Smooth muscle cell of the brain vasculature (primary cell): ENCODE results near the gene PYCR2.
"Not testable (repeated sequence)": the region's sequence is repeated elsewhere in the genome, so short reads cannot be mapped to it uniquely, and the experiment has no call there.

Experiments
- DNase-seq: peaks from one replicate; pipeline ENCODE4 v3.0.0-alpha.2; 2012; ENCODE audit warnings: low read depth, low spot score

PYCR2 gene

DNA sequence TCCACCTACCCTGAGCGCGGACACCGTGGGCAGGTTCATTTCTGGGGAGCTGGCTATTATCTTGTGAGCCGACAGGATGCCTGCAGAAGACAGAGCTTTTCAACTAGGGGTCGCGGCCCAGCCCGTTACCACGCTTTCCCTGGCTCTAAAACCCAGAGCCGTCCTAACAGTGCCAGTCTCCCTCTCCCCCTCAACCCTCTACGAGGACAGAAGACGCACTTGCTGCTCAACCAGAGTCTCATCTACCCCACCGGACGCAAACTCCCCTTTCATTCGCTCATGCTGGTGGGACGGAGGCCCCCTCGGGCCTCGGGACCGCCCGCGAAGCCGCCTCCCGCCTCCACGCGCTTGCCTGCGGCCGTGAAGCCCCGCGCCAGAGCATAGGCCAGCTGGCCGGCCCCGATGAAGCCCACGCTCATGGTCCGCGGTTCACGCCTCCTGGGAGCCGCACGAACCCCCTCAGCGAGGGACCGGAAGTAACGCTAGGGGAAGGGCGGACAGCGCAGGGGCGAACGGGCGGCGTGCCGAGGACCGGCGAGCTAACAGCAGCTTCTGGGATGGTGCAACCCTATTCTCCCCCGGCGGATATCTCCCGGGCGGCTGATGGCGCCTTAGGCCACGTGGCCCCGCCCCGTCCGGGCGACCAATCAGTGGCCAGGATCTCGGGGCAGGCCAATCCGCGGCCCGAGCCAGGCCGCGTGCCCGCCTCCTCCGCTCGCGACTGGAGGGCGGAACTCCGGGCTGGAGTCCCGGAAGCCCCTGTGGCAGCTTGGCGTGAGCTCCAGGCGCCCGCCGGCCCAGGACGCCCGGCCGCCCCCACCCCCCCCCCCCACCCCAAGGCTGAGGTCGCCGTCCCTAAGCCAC, at the start of gene PYCR2:
Gene PYCR2 (minus strand): TSS at position 559 of the 864 bp plus-strand sequence. CDS start 140 bp downstream, at position 419.
- peak; percentile 81 for DNase-seq

DNA sequence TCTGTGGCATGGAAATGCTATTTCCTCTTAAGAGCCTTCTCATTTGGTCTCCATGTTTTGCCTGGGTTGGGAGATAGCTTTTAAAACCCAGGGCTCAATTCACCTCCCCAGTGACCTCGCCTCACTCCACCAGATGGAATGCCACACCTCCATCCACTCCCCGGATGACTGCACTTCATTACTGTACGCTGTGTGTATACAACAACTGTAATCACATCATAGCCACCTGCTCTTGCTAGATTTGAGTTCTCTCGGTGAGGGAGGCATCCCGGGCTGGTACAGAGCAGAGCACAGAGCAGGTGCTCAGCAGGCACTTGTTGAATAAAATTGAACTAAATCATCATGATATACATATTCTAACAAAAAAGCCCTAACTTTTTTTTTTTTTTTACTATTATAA, 49.1 kb upstream of the PYCR2 start:
- DNase-seq = no peak

DNA sequence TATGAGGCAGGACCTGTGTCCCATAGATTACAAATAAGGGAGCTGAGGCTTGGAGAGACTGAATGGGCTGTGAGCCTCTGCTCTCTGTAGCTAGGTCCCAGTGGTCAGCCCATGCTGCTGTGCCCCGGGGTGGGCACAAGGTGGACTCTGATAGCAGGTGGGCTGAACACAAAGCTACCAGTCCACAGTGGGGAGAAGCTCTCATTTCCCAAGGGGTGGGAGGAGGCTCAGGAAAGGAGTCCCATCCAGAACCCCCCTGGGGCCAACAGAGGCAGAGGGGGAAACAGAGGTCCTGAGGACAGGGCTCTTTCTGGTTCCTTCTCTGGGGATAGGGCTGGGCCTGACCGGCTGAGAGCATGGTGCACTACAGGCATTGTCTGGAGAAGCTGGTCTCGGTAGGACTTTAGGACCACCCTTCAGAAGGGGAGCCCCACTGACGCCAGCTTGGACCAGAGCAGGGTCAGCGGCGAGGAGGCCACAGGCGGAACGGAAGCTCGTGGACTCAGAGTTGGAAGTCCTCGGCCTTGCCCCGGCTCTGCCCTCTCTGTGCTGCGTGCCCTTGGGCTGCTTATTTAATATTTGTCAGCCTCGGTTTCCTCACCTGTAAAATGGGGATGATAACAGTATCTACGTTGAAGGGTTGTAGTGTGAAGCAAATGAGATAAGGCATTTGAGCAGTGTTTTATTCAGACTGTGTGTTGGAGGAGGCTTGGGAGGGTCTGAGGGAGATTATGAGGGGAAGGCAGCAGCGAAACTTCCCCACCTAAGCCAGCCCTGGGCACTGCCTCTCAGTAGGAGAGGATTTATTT, 48.5 kb upstream of the PYCR2 start:
- DNase-seq = no peak

DNA sequence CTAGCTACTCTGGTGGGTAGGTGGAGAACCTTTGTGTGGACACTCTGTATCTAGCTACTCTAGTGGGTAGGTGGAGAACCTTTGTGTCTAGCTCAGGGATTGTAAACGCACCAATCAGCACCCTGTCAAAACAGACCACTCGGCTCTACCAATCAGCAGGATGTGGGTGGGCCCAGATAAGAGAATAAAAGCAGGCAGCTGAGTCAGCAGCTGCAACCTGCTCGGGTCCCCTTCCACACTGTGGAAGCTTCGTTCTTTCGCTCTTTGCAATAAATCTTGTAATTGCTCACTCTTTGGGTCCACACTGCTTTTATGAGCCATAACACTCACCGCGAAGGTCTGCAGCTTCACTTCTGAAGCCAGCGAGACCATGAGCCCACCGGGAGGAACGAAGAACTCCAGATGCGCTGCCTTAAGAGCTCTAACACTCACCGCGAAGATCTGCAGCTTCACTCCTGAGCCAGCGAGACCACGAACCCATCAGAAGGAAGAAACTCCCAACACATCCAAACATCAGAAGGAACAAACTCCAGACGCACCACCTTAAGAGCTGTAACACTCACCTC, 46.6 kb upstream of the PYCR2 start:
- DNase-seq = not testable (repeated sequence)

DNA sequence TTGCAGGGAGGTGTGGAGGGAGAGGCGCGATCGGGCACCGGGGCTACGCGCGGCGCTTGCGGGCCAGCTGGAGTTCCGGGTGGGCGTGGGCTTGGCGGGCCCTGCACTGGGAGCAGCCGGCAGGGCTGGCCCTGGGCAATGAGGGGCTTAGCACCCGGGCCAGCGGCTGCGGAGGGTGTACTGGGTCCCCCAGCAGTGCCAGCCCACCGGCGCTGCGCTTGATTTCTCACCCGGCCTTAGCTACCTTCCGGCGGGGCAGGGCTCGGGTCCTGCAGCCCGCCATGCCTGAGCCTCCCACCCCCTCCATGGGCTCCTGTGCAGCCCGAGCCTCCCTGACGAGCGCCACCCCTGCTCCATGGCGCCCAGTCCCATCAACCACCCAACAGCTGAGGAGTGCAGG, 45.7 kb upstream of the PYCR2 start:
- DNase-seq = not testable (repeated sequence)

DNA sequence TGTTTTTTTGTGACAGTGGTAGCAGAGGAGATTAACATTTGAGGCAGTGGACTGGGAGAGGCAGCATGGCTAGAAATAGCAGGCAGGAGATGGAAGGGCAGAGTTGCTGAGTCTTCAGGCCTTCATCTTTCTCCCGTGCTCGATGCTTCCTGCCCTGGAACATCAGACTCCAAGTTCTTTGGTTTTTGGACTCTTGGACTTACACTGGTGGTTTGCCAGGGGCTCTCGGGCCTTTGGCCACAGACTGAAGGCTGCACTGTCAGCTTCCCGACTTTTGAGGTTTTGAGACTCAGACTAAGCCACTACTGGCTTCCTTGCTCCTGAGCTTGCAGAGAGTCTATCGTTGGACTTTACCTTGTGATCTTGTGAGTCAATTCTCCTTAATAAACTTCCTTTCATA, 41.2 kb upstream of the PYCR2 start:
- DNase-seq = no peak

DNA sequence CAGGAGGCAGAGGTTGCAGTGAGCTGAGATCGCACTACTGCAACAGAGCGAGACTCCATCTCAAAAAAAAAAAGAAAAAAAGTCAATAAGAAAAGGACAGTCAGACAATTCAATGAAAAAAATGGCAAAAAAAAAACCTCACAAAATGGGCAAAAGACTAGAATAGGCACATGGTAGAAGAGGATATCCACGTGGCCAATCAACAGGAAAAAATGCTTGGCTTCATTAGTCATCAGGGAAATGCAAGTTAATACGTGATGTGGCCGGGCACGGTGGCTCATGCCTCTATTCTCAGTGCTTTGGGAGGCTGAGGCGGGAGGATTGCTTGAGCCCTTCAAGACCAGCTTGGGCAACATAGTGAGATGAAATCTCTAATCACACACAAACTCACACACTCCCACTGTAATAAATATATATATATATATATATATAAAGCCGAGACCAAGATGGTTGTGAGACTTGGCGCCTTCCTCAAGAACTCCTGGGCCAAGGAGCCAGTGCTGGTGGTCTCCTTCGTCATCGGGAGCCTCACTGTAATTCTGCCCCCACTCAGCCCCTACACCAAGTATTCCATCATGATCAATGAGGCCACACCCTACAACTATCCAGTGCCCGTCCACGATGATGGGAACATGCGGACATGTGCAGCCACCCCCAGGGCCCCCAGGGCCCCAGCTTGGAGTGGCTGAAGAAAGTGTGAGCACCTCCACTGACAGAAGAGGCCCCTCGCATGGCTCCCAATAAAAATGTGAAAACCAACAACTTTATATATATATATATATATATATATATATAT, 39.9 kb upstream of the PYCR2 start:
- DNase-seq = no peak

DNA sequence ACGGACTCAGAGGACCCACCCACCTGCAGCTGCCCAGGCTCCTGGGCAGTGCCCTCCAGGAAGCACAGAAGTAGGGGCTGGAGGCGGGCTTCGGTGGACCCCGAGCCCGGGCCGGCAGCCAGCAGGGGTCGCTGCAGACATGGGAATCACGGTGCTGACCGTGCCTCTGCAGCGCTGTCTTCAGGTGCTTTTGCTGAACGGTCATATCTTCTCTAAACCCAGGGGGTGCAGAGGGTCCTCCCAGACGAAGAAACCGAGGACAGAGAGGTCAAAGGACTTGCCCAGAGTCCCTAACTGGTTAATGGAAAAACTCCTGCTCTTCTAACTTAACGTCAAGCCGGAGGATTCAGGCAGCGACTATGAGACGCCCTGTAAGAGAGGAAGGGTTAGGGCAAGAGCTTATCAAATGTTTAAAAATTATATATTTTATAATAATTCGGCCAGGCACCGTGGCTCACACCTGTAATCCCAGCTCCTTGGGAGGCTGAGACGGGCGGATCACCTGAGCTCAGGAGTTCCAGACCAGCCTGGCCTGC, 38.5 kb upstream of the PYCR2 start:
- no peak for DNase-seq

DNA sequence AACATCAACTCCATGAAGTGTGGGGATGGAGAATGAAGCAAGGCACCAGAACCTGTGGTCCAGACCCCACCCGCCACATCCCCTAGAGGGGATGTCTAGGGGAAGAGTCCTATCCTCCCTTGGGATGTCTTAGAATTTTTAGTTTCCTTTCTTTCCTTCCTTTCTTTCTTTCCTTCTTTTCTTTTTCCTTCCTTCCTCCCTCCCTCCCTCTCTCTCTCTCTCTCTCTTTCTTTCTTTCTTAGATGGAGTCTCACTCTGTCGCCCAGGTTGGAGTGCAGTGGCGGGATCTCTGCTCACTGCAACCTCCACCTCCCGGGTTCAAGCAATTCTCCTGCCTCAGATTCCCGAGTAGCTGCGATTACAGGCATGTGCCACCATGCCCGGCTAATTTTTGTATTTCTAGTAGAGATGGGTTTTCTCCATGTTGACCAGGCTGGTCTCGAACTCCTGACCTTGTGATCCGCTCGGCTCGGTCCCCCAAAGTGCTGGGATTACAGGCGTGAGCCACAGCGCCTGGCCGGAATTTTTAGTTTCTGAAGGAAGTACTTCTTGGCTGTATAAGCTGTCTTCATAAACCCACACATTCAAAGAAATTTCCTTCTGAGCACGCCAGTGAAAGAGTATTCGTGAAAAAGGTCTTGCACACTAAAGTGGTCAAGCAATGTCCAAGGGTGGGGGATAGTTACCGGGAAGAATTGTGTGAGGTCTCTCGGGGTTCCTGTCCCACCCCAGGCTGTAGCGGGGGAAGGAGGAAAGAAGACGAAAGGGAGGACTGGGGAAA, 37.8 kb upstream of the PYCR2 start:
- no peak for DNase-seq

DNA sequence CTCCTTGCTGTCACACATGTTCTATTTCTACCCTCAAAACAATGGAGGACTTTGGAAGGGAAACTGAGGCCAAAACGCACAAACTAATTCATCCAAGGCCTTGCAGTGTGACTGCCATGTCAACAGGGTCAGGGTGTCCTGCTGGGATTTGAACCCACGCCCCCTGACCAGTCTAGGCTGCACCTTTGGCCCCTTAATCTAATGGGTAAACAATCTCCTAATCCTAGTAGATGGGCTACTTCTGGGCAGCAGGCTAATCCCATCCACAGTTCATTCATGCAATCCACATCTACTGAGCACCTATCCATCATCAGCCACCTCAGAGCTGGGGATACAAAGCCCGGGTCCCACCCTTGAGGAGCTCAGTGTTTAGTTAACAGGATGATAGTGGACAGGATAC, 34.0 kb upstream of the PYCR2 start:
- no peak for DNase-seq

DNA sequence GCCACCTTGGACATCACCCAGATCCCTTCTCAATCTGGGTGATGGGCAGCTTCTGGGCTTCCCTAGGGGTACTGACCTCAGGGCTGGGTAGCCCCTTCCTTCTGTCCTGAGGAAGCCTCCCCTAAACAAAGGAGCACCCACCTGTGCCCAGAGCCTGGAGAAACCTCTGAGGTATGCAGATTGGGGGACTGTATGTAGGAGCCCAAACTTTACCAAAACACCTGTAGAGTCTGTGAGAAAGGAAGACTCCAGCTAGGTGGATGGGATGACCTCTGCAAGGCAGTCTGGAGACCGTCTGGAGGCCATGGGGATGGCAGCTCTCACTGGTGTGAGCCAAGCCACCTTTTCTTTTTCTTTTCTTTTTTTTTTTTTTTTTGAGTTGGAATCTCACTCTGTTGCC, 30.7 kb upstream of the PYCR2 start:
- no peak for DNase-seq

DNA sequence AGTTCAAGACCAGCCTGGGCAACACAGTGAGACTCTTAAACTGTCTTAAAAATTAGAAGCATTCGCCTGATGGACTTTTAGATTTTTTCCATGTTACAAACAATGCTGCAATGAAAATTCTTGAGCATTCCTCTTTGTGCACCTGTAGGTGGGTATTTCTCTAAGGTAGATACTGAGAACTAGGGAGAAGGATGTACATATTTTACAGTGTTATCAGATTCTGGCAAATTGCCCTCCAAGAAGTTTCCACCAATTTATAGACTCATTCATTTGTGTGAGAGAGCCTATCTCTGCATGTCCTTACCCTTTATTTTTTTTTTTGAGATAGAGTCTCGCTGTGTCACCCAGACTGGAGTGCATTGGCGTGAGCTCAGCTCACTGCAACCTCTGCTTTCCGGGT, 29.3 kb upstream of the PYCR2 start:
- no peak for DNase-seq

DNA sequence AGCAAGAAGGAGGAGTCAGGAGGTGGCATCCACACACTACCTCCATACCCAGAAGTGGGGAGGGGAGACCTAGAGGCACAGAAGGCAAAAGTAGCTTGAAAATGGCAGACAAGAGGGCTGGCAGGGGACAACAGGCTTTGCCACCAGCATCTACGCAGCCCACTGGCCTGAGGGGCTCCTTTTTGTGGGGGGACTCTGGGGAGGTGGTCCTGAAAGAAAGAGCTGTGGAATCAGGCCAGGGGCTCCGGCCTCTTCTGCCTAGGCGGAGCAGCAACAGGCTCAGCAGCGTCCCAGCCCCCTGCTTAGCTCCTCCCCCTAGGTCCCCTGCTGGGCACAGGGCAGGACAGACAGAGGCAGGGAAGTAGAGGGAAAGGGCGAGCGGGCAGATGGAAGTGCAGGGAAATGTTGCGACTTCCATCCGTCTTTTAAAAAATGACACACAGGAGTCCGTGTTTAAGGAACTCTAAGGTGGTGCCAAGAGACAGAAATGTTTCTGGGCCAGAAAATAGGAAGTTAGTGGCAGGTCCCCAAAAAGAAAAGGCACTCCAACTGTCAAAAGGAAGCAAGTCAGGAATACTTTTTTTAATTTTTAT, 27.0 kb upstream of the PYCR2 start:
- no peak for DNase-seq

DNA sequence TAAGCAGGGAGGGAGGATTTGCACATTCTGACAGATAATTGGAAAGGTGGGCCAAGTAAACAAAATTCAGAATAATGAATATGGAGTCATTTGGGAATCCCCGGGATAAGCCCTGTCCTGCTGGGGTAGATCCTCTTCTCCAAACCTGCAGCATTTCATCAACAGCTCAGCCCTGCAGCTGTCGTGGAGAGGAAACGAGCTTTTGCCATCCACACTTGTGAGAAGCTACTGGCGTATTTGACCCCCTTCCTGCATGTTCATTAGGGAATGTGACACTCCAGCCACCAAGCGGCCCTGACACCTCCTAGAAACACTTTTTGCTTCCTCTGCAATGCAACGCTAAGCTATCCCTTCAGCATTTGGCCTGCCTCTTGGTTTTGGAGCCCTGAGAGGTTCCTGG, 25.0 kb upstream of the PYCR2 start:
- DNase-seq = no peak

DNA sequence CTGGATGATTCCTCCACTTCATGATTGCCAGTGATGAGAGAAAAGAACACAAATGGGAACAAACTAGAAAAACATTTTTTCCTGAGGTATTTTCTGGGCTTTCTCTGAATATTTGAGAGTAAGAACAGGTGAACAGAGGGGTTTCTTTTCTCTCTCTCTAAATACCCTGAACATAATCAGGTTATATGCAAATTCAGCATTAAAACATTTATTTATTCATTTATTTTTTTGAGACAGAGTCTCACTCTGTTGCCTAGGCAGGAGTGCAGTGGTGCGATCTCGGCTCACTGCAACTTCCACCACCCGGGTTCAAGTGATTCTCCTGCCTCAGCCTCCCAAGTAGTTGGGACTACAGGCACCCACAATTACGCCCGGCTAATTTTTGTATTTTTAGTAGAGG, 22.8 kb upstream of the PYCR2 start:
- no peak for DNase-seq

DNA sequence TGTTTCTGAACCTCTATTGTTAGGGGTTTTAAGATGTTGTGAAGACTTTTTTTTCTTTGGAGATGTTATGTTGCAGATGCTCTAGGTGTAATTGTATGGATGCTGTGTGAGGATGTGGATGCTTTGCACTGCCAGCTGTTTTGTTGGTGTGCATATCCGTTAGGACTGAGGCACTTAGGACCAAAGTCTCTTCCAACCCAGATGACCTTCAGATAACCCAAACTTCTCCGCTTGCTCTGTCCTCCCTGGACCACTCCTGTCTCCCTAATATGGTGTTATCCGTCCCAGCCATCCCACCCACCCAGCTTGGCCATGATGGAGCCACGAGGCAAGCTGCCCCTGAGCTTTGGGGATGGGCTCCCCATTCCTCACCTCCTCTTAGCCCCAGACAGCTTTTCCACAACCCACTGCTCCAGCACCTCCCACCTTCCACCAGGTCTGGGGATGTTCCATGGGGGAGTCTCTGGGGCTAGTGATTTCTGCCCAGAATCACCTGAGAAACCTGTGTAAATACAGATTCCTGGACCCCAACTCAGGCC, 22.1 kb upstream of the PYCR2 start:
- DNase-seq = no peak

DNA sequence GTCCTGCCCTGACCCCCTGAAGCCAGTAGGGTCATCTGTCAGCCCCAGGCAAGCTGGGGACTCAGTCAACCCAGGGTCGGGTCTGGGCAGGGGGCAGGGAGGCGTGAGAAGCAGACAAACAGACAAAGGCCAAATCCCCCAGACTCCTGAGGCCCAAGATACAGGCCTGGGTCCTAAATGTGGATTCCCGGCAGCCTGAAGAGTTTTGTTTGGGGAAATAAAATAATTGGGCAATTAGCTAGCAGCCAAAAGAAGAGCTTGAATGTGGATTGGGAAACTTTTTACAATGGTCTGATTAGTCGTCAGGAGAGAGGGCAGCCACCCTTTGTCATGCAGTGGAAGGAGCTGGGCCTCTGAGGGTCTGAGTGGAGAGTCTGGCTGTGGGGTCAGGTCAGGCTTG, 21.5 kb upstream of the PYCR2 start:
- no peak for DNase-seq

DNA sequence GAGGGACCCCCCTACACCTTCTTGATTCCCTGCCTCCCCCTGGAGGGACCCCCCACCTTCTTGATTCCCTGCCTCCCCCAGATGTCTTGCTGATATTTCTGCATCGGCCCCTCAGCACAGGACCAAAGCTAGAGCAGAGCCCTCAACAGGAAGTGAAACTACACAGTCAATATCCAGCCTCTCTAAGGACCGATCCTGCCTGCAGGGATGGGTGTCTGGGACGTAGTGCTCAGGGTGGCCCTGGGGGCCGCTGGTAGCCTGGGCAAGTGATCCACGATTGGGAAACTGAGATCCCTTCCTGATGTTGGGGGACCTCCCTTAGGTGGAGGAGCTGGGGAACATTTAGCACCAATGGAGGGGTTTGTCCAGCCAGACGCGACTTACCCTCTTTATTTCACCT, 20.9 kb upstream of the PYCR2 start:
- no peak for DNase-seq

DNA sequence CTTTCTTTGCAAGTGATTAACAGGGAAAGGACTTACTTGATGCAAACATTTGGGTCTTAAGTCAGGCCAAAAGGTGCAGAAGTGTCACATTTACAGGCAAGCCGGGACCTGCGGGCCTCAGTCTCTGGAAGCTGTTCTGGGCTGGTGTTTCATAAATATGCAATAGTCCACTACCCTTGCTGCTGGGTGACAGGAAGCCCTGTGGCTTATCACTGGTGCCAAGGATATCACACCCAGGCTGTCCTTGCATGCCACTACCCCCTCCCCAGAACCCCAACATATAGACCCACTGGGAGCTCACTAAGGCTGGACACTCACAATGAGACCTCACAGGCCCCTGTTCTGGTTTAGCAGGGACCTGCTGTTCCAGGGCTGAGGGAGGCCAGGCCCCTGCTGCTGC, 20.3 kb upstream of the PYCR2 start:
- DNase-seq = no peak

DNA sequence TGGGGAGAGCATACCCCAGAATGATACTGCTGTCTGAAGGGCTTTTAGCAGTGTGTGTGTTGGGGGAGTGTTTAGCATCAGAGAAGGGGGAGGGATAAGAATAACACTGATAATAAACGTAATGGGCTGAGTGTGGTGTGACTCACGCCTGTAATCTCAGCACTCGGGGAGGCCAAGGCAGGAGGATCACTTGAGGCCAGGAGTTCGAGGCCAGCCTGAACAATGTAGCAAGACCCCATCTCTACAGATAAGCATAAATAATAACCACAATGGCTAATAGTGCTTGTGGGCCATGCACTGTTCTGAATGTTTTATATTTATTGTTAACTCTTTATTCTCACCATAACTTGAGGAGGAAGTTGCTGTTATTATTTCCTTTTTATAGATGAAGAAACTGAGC, 19.5 kb upstream of the PYCR2 start:
- DNase-seq = no peak
